Measurements from ENCODE around the gene PRUNE1. TPM values are rescaled to one million over a fixed set of nuclear protein-coding genes. Genes with fewer than 3 reads are reported as not detected.

The PRUNE1 gene
- total RNA-seq, 1 experiment from 2014 or later: 24.5 TPM

DNA sequence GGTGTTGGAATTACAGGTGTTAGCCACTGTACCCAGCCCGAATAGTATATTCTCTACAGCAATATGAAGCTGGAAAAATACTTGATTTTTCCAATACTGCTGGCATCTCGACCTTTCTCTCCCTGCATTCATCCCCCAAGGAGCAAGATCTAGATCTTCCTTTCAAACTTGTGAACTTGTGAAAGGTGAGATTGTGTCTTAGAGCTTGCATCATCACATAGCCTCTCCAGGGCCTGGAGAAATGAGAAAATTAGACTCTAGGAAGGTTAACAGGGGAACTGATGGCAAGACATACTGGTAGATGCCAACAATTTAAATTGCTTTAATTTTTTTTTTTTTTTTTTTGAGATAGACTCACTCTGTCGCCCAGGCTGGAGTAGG, 2.1 kb downstream of the PRUNE1 start (continued):
- TF ChIP-seq, protein P1, sequence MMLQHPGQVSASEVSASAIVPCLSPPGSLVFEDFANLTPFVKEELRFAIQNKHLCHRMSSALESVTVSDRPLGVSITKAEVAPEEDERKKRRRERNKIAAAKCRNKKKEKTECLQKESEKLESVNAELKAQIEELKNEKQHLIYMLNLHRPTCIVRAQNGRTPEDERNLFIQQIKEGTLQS (CRISPR knock-in tag; conservative IDR thresholded peaks at IDR 0.05): no peak
- TF ChIP-seq KAT7 (CRISPR knock-in tag; IDR thresholded peaks at IDR 0.05; ENCODE audit: borderline replicate concordance): no peak
- TF ChIP-seq, protein P2, sequence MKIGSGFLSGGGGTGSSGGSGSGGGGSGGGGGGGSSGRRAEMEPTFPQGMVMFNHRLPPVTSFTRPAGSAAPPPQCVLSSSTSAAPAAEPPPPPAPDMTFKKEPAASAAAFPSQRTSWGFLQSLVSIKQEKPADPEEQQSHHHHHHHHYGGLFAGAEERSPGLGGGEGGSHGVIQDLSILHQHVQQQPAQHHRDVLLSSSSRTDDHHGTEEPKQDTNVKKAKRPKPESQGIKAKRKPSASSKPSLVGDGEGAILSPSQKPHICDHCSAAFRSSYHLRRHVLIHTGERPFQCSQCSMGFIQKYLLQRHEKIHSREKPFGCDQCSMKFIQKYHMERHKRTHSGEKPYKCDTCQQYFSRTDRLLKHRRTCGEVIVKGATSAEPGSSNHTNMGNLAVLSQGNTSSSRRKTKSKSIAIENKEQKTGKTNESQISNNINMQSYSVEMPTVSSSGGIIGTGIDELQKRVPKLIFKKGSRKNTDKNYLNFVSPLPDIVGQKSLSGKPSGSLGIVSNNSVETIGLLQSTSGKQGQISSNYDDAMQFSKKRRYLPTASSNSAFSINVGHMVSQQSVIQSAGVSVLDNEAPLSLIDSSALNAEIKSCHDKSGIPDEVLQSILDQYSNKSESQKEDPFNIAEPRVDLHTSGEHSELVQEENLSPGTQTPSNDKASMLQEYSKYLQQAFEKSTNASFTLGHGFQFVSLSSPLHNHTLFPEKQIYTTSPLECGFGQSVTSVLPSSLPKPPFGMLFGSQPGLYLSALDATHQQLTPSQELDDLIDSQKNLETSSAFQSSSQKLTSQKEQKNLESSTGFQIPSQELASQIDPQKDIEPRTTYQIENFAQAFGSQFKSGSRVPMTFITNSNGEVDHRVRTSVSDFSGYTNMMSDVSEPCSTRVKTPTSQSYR (CRISPR knock-in tag; IDR thresholded peaks at IDR 0.05): no peak
- no peak for TF ChIP-seq SOX15 (CRISPR knock-in tag; IDR thresholded peaks at IDR 0.05)

DNA sequence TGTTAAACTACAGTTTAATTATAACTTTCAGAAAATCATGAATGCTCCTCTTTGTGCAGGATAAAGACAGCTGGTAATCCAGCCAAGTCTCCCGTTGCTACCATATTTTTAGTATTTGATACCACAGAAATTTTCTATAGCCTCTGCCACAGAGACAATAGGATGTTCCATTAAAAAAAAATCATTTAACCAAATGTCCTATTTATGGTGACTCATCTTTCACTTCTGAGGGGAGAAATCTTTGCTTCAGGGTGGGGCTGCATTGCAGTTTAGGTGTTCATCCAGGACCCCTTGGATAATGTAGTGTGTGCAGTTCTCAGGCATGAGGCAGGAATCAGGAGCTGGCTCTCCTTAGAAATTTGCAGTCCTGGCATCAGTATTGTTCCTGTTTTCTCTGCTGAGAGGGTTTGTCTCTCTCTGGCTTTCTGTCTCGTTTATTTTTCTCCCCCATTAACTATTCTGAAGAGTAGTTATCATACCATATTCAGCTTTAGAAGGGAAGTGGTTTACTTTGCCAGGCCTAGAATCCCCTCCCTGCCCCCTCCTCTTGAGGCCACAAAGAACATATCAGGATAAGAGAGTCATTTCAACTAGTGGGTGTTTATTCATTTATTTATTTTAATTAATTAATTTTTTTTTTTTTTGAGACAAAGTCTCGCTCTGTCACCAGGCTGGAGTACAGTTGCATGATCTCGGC, 3.1 kb downstream of the PRUNE1 start:
- Mint-ChIP-seq H3K4me3 (no peak overlapping the region), H3K4me1 (peaks cover 24% of the 10 kb centered on the region), H3K36me3 (no peaks in the 10 kb centered on the region), H3K27ac (no peak overlapping the region), H3K9me3 (no peaks in the 10 kb centered on the region), H3K27me3 (ENCODE audit: low read depth) (no peaks in the 10 kb centered on the region)
- ChIA-PET CTCF (interaction anchor here (0.7 kb wide), 1 partner anchor 37 kb away, joined by 3 read pairs; no protein-coding TSS in a partner anchor), POLR2A (no interaction called here)
- no peak for DNase-seq (ENCODE audit: low spot score)
- TF ChIP-seq, protein P2 (CRISPR knock-in tag; IDR thresholded peaks at IDR 0.05): no peak
- TF ChIP-seq, protein P3, sequence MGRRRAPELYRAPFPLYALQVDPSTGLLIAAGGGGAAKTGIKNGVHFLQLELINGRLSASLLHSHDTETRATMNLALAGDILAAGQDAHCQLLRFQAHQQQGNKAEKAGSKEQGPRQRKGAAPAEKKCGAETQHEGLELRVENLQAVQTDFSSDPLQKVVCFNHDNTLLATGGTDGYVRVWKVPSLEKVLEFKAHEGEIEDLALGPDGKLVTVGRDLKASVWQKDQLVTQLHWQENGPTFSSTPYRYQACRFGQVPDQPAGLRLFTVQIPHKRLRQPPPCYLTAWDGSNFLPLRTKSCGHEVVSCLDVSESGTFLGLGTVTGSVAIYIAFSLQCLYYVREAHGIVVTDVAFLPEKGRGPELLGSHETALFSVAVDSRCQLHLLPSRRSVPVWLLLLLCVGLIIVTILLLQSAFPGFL (CRISPR knock-in tag; IDR thresholded peaks at IDR 0.05; ENCODE audit: borderline replicate concordance): no peak
- TF ChIP-seq IRF2 (CRISPR knock-in tag; IDR thresholded peaks at IDR 0.05; ENCODE audit: borderline replicate concordance, low read depth) (no peak), NR2C2 (CRISPR knock-in tag; IDR thresholded peaks at IDR 0.05) (no peak), CREM (CRISPR knock-in tag; IDR thresholded peaks at IDR 0.05) (no peak), SP1 (CRISPR knock-in tag; conservative IDR thresholded peaks at IDR 0.05) (no peak), ZNF671 (CRISPR knock-in tag; IDR thresholded peaks at IDR 0.05) (no peak), CBFB (CRISPR knock-in tag; IDR thresholded peaks at IDR 0.05; ENCODE audit: low read depth) (no peak), EMX1 (CRISPR knock-in tag; IDR thresholded peaks at IDR 0.05) (no peak)
- TF ChIP-seq, protein P4, sequence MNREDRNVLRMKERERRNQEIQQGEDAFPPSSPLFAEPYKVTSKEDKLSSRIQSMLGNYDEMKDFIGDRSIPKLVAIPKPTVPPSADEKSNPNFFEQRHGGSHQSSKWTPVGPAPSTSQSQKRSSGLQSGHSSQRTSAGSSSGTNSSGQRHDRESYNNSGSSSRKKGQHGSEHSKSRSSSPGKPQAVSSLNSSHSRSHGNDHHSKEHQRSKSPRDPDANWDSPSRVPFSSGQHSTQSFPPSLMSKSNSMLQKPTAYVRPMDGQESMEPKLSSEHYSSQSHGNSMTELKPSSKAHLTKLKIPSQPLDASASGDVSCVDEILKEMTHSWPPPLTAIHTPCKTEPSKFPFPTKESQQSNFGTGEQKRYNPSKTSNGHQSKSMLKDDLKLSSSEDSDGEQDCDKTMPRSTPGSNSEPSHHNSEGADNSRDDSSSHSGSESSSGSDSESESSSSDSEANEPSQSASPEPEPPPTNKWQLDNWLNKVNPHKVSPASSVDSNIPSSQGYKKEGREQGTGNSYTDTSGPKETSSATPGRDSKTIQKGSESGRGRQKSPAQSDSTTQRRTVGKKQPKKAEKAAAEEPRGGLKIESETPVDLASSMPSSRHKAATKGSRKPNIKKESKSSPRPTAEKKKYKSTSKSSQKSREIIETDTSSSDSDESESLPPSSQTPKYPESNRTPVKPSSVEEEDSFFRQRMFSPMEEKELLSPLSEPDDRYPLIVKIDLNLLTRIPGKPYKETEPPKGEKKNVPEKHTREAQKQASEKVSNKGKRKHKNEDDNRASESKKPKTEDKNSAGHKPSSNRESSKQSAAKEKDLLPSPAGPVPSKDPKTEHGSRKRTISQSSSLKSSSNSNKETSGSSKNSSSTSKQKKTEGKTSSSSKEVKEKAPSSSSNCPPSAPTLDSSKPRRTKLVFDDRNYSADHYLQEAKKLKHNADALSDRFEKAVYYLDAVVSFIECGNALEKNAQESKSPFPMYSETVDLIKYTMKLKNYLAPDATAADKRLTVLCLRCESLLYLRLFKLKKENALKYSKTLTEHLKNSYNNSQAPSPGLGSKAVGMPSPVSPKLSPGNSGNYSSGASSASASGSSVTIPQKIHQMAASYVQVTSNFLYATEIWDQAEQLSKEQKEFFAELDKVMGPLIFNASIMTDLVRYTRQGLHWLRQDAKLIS (CRISPR knock-in tag; IDR thresholded peaks at IDR 0.05; ENCODE audit: borderline replicate concordance): no peak
- TF ChIP-seq, protein P5, sequence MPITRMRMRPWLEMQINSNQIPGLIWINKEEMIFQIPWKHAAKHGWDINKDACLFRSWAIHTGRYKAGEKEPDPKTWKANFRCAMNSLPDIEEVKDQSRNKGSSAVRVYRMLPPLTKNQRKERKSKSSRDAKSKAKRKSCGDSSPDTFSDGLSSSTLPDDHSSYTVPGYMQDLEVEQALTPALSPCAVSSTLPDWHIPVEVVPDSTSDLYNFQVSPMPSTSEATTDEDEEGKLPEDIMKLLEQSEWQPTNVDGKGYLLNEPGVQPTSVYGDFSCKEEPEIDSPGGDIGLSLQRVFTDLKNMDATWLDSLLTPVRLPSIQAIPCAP (CRISPR knock-in tag; IDR thresholded peaks at IDR 0.05): no peak
- no peak for ATAC-seq
